Measurements from ENCODE around the gene CLCN3. TPM values are rescaled to one million over a fixed set of nuclear protein-coding genes. Genes with fewer than 3 reads are reported as not detected.

Gene CLCN3
- total RNA-seq, 2 donors from 2014 or later = 22.4 to 40.5 TPM

DNA sequence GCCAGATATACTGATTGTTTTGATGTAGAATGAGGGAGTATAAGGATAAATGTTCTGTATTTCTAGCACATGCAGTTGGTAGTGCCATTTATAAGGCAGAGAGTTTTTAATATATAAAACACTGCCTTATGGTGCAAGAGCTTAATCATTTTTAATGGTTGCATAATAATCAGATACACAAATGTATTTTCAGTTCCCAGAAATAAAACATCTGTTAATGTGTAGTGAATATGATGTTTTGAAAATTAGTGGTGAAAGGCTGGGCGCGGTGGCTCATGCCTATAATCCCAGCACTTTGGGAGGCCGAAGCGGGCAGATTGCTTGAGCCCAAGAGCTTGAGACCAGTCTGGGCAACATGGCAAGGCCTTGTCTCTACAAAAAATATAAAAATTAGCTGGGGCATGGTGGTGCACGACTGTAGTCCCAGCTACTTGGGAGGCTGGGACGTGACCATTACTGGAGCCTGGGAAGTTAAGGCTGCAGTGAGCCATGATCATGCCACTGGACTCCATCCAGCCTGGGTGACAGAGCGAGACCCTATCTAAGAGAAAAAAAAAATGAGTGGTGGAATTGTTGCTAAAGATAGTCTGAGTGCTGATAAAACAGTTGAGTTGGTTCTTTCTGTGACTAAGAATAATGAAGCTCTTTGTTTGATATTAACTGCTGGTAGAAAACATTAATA lies 29.3 kb downstream of the CLCN3 start:
- TF ChIP-seq CTCF (IDR thresholded peaks at IDR 0.05) (no peak), POLR2A (IDR thresholded peaks at IDR 0.05) (no peak)
- DNase-seq (peak; percentile 59 to 75 (median 62)), ATAC-seq (peak; percentile 82)
- Histone ChIP-seq H3K36me3 (replicated peaks in 1 of 2; ENCODE audit: insufficient read depth in 1 of 2, low read depth in 2 of 2) (no peaks in the 10 kb centered on the region), H3K4me3 (no peak overlapping the region), H3K4me1 (peaks cover 56% of the 10 kb centered on the region), H3K27ac (peak overlapping the region; percentile 65 to 81 (median 76)), H3K27me3 (no peaks in the 10 kb centered on the region), H3K9me3 (no peaks in the 10 kb centered on the region)
- intact Hi-C loops (cut with DNase I) = no loop called here
- 27 to 34% methylated on average over 7 of the region's 7 CpGs for WGBS, 2 donors

DNA sequence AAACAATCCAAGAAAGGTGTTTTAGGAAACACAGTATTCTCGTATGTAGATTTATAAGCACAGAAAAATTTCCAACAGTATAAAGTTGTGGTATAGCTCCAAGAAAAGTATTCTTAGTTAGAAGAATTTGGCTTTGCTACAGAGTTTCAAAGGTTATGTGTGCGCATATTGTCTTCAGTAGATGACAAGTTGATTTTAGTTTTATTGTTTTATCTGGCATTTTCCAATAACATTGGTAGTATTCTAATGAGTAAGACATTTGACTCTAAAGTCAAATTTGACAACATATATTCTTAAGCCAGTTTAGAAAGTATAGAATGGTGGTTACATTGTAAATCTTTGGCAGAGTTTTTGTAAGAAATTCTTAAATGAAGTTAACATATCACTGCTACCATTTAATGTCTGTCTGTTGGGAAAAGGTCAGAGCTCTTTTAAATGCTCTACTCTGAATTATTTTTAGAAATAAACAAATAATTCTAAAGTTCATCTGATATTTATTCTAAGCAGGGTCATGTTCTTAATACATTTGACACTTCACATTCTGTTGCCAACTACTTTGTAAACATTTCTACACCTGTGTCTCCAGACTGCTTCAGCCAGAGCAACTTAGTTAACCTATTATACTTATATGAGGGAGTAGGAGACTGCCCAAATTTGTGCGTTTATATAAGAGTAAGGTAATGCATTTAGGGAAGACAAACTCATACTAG lies 30.0 kb downstream of the CLCN3 start:
- peak; percentile 79 for ATAC-seq
- H3K36me3 ChIP-seq (replicated peaks in 1 of 2; ENCODE audit: insufficient read depth in 1 of 2, low read depth in 2 of 2) = no peaks in the 10 kb centered on the region
- peaks cover 55% of the 10 kb centered on the region for H3K4me1 ChIP-seq
- intact Hi-C loops (cut with DNase I) = no loop called here
- H3K27me3 ChIP-seq = no peaks in the 10 kb centered on the region
- WGBS, 2 donors = 12 to 23% methylated on average over 3 of the region's 3 CpGs
- no peak overlapping the region for H3K4me3 ChIP-seq
- peak in 1 of 4 donors; percentile 18 for DNase-seq
- TF ChIP-seq CTCF (IDR thresholded peaks at IDR 0.05) = no peak
- TF ChIP-seq POLR2A (IDR thresholded peaks at IDR 0.05) = no peak
- H3K27ac ChIP-seq = peak overlapping the region; percentile 65 to 81 (median 76)
- no peaks in the 10 kb centered on the region for H3K9me3 ChIP-seq

GRCh38 chr4:169652535-169652934 lies 32.2 kb downstream of the CLCN3 start:
- Histone ChIP-seq H3K27ac (peak overlapping the region in 2 of 4 donors; percentile 29 to 81), H3K27me3 (no peaks in the 10 kb centered on the region), H3K4me1 (peaks cover 44% of the 10 kb centered on the region), H3K36me3 (replicated peaks in 1 of 2; ENCODE audit: insufficient read depth in 1 of 2, low read depth in 2 of 2) (no peaks in the 10 kb centered on the region), H3K9me3 (no peaks in the 10 kb centered on the region), H3K4me3 (no peak overlapping the region)
- TF ChIP-seq POLR2A (IDR thresholded peaks at IDR 0.05) (no peak), CTCF (IDR thresholded peaks at IDR 0.05) (no peak)
- DNase-seq (no peak), ATAC-seq (no peak)
- intact Hi-C loops (cut with DNase I) = no loop called here

GRCh38 chr4:169655401-169655800 lies 35.0 kb downstream of the CLCN3 start:
- 92 to 98% methylated on average over 6 of the region's 6 CpGs for WGBS, 2 donors
- intact Hi-C loops (cut with DNase I) = no loop called here

More at GRCh38 chr4:169655401-169655800, 35.0 kb downstream of the CLCN3 start:
- H3K4me1 ChIP-seq = peaks cover 47% of the 10 kb centered on the region
- no peak overlapping the region for H3K27ac ChIP-seq
- DNase-seq (no peak), ATAC-seq (no peak)
- no peak overlapping the region for H3K4me3 ChIP-seq
- H3K36me3 ChIP-seq (replicated peaks in 1 of 2; ENCODE audit: insufficient read depth in 1 of 2, low read depth in 2 of 2) = no peaks in the 10 kb centered on the region
- no peaks in the 10 kb centered on the region for H3K27me3 ChIP-seq
- TF ChIP-seq CTCF (IDR thresholded peaks at IDR 0.05) (no peak), POLR2A (IDR thresholded peaks at IDR 0.05) (no peak)
- H3K9me3 ChIP-seq = no peaks in the 10 kb centered on the region
